A549 (cell line): Measurements from ENCODE around the gene ITM2C.

Source experiments
- POLR2A ChIP-seq: IDR thresholded peaks from 2 replicates; pipeline ENCODE4 v1.6.1; 2012; ENCODE audit warnings: mild to moderate bottlenecking, low read length
- TF ChIP-seq, protein P1 (sequence below): fragments of >200 bp; sonication (Bioruptor Twin); formaldehyde crosslinking; IDR thresholded peaks from 3 replicates; pipeline ENCODE4 v1.5.1; 2016

- no peak for TF ChIP-seq POLR2A
- TF ChIP-seq, protein P1, sequence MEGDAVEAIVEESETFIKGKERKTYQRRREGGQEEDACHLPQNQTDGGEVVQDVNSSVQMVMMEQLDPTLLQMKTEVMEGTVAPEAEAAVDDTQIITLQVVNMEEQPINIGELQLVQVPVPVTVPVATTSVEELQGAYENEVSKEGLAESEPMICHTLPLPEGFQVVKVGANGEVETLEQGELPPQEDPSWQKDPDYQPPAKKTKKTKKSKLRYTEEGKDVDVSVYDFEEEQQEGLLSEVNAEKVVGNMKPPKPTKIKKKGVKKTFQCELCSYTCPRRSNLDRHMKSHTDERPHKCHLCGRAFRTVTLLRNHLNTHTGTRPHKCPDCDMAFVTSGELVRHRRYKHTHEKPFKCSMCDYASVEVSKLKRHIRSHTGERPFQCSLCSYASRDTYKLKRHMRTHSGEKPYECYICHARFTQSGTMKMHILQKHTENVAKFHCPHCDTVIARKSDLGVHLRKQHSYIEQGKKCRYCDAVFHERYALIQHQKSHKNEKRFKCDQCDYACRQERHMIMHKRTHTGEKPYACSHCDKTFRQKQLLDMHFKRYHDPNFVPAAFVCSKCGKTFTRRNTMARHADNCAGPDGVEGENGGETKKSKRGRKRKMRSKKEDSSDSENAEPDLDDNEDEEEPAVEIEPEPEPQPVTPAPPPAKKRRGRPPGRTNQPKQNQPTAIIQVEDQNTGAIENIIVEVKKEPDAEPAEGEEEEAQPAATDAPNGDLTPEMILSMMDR = no peak
Measured at GRCh38 chr2:230821991-230822520, 42.7 kb upstream of the ITM2C start.
